A673 (cell line): ENCODE measurements around the gene THSD4.

Experiments used
- CTCF ChIP-seq: fragments of 300-800, 200-600 bp; sonication (generic); conservative IDR thresholded peaks from 2 replicates; pipeline ENCODE4 v1.5.1; 2017; ENCODE audit warnings: low read depth, mild to moderate bottlenecking, antibody characterized with exemption, low read length, moderate library complexity, mixed read lengths
- EZH2 ChIP-seq: fragments of 200-600 bp; sonication (generic); IDR thresholded peaks from 2 replicates; pipeline ENCODE4 v1.6.1; 2017; ENCODE audit warnings: borderline replicate concordance, low read depth, mild to moderate bottlenecking, mixed read lengths, antibody characterized with exemption, low read length; ENCODE audit not compliant: poor library complexity, severe bottlenecking

GRCh38 chr15:71646767-71647486, 531.7 kb downstream of the THSD4 start:
- TF ChIP-seq CTCF: no peak
- TF ChIP-seq EZH2: no peak
